HCT116 (cell line): ENCODE measurements around the gene MFSD1. TPM values are rescaled to one million over a fixed set of nuclear protein-coding genes. Genes with fewer than 3 reads are reported as not detected.

Source experiments
- ATAC-seq: fragments of 200-7000 bp; cut with Tn5 transposase; 2 replicates; pipeline ENCODE4 v1.9.1; 2020; ENCODE audit warnings: mild to moderate bottlenecking, moderate library complexity
- BruUV-seq: library from RNA; stranded (reverse); fragments of 400-500 nt; replicated peaks from 2 replicates; lab custom pipeline; 2021; lab: Mats Ljungman, UMichigan
- CTCF ChIA-PET: fragments of 300-600 bp; sonication (Branson Sonifier 250); formaldehyde crosslinking; loops from one replicate; lab custom pipeline; 2021; ENCODE audit warnings: antibody characterized with exemption; lab: Charles Lee
- POLR2A ChIA-PET: fragments of 300-600, 350-600 bp; sonication (Branson Sonifier 250); formaldehyde crosslinking; loops from one replicate; lab custom pipeline; 2021; ENCODE audit warnings: antibody characterized with exemption; lab: Charles Lee
- RAD21 ChIA-PET, 2 experiments: fragments of 300-600 bp; sonication (Branson Sonifier 250); formaldehyde crosslinking; loops; one replicate each; lab custom pipeline; 2023; ENCODE audit warnings: low total read pairs in 2 of 2; ENCODE audit not compliant: uncharacterized antibody in 2 of 2, unreplicated experiment in 2 of 2, low non-redundant PET in 1 of 2; lab: Charles Lee
- DNase-seq: peaks from one replicate; pipeline ENCODE4 v3.0.0-alpha.2; 2010; ENCODE audit warnings: low read depth, low spot score
- H2AFZ ChIP-seq: fragments of 200-600 bp; shearing (Covaris generic), sonication (generic); 2 replicates; pipeline ENCODE4 v1.6.1; 2017; ENCODE audit warnings: low read depth, mixed run types, mixed read lengths, antibody characterized with exemption, low read length; ENCODE audit not compliant: poor library complexity, severe bottlenecking
- H3K27ac ChIP-seq: 2 replicates; pipeline ENCODE4 v1.5.1; 2012; ENCODE audit warnings: low read depth, low read length
- H3K27me3 ChIP-seq: fragments of 200-600 bp; sonication (generic); 2 replicates; pipeline ENCODE4 v1.6.1; 2016; ENCODE audit warnings: mixed run types, low read length, mixed read lengths; ENCODE audit not compliant: insufficient read depth
- H3K36me3 ChIP-seq, 2 experiments: fragments of 200-500 bp in 1 of 2; fragments of 200-600 bp in 1 of 2; sonication (Bioruptor generic) in 1 of 2; sonication (generic) in 1 of 2; 2 replicates each; pipeline versions ENCODE4 v1.5.1 to v1.6.1; 2014 to 2016; ENCODE audit warnings: low read length in 2 of 2, inconsistent platforms in 1 of 2, mixed read lengths in 1 of 2, mixed run types in 1 of 2; ENCODE audit not compliant: insufficient read depth in 2 of 2, control insufficient read depth in 1 of 2
- H3K4me1 ChIP-seq, 2 experiments: fragments of 200-600 bp in 1 of 2; sonication (generic) in 1 of 2; 2 replicates each; pipeline versions ENCODE4 v1.5.1 to v1.6.1; 2012 to 2017; ENCODE audit warnings: low read length in 2 of 2, inconsistent platforms in 1 of 2, mild to moderate bottlenecking in 1 of 2, mixed read lengths in 1 of 2, mixed run types in 1 of 2, moderate library complexity in 1 of 2; ENCODE audit not compliant: insufficient read depth in 2 of 2, control insufficient read depth in 1 of 2
- H3K4me2 ChIP-seq: fragments of 200-600 bp; sonication (generic); 2 replicates; pipeline ENCODE4 v1.6.1; 2017; ENCODE audit warnings: mixed run types, low read length, mixed read lengths
- H3K4me3 ChIP-seq, 2 experiments: fragments of 200-600 bp in 1 of 2; sonication (generic) in 1 of 2; replicated peaks in 1 of 2; 2 replicates each; pipeline ENCODE4 v1.5.1; 2011 to 2016; ENCODE audit warnings: low read length in 2 of 2, control low read depth in 1 of 2, low read depth in 1 of 2, mild to moderate bottlenecking in 1 of 2, mixed read lengths in 1 of 2, mixed run types in 1 of 2
- H3K79me2 ChIP-seq: fragments of 200-600 bp; sonication (generic); 2 replicates; pipeline ENCODE4 v1.6.1; 2017; ENCODE audit warnings: mild to moderate bottlenecking, mixed run types, low read length, moderate library complexity, mixed read lengths; ENCODE audit not compliant: insufficient read depth
- H3K9ac ChIP-seq: fragments of 200-600 bp; sonication (generic); 2 replicates; pipeline ENCODE4 v1.6.1; 2016; ENCODE audit warnings: low read length, mixed read lengths
- H3K9me2 ChIP-seq: fragments of 200-600 bp; sonication (generic), shearing (Covaris generic); 2 replicates; pipeline ENCODE4 v1.6.1; 2017; ENCODE audit warnings: mixed run types, mild to moderate bottlenecking, moderate library complexity; ENCODE audit not compliant: insufficient read depth
- H3K9me3 ChIP-seq, 2 experiments: fragments of 200-500 bp in 1 of 2; fragments of 200-600 bp in 1 of 2; sonication (Bioruptor generic) in 1 of 2; sonication (generic) in 1 of 2; 2 replicates each; pipeline ENCODE4 v1.6.1; 2014 to 2017; ENCODE audit warnings: low read length in 2 of 2, mixed read lengths in 2 of 2, inconsistent platforms in 1 of 2, low read depth in 1 of 2, mild to moderate bottlenecking in 1 of 2, mixed run types in 1 of 2, moderate library complexity in 1 of 2; ENCODE audit not compliant: control insufficient read depth in 1 of 2, insufficient read depth in 1 of 2
- H4K20me1 ChIP-seq: fragments of 200-600 bp; sonication (generic), shearing (Covaris generic); 2 replicates; pipeline ENCODE4 v1.6.1; 2017; ENCODE audit warnings: mixed run types, mild to moderate bottlenecking, moderate library complexity; ENCODE audit not compliant: insufficient read depth
- CBX3 ChIP-seq: IDR thresholded peaks from 2 replicates; pipeline ENCODE4 v1.6.1; 2012; ENCODE audit warnings: low read depth
- CEBPB ChIP-seq: IDR thresholded peaks from 2 replicates; pipeline ENCODE4 v1.6.1; 2012; ENCODE audit warnings: low read depth
- ELF1 ChIP-seq: IDR thresholded peaks from 2 replicates; pipeline ENCODE4 v1.6.1; 2012; ENCODE audit warnings: low read depth, borderline replicate concordance
- EZH2 ChIP-seq: fragments of 200-600 bp; sonication (generic); IDR thresholded peaks from 2 replicates; pipeline ENCODE4 v1.6.1; 2017; ENCODE audit warnings: antibody characterized with exemption, mixed run types
- FOSL1 ChIP-seq: IDR thresholded peaks from 2 replicates; pipeline ENCODE4 v1.6.1; 2012; ENCODE audit warnings: low read depth
- JUND ChIP-seq: IDR thresholded peaks from 2 replicates; pipeline ENCODE4 v1.6.1; 2012
- POLR2AphosphoS5 ChIP-seq: IDR thresholded peaks from 2 replicates; pipeline ENCODE4 v1.6.1; 2011; ENCODE audit warnings: mild to moderate bottlenecking, low read depth, low read length, moderate library complexity
- RAD21 ChIP-seq: IDR thresholded peaks from 2 replicates; pipeline ENCODE4 v1.6.1; 2012; ENCODE audit warnings: low read depth, mild to moderate bottlenecking
- REST ChIP-seq: IDR thresholded peaks from 2 replicates; pipeline ENCODE4 v1.6.1; 2012; ENCODE audit warnings: low read depth
- TCF7L2 ChIP-seq: IDR thresholded peaks from 2 replicates; pipeline ENCODE4 v1.7.0; 2011; ENCODE audit warnings: borderline replicate concordance, inconsistent platforms; ENCODE audit not compliant: insufficient read depth, insufficient read length; ENCODE audit errors: extremely low read depth
- ZBTB33 ChIP-seq: IDR thresholded peaks from 2 replicates; pipeline ENCODE4 v1.6.1; 2011; ENCODE audit warnings: mild to moderate bottlenecking, low read length, moderate library complexity; ENCODE audit not compliant: insufficient replicate concordance; ENCODE audit errors: extremely low read depth
- ZFX ChIP-seq: fragments of 450-650 bp; IDR thresholded peaks from 2 replicates; pipeline ENCODE4 v1.6.1; 2017
- ZNF274 ChIP-seq: fragments of 200-500 bp; sonication (Bioruptor generic); IDR thresholded peaks from 2 replicates; pipeline ENCODE4 v1.6.1; 2014; ENCODE audit warnings: mild to moderate bottlenecking, low read depth, low read length, inconsistent platforms
- intact Hi-C: fragments of 100-400 bp; cut with micrococcal nuclease; formaldehyde crosslinking; loops from 2 replicates; pipeline ENCODE4 v1.10.0; 2022
- total RNA-seq: library from RNA; stranded (reverse); gene quantifications from one replicate; pipeline ENCODE4 v1.2.1, GENCODE V29; 2021; ENCODE audit not compliant: unreplicated experiment
- TF ChIP-seq, protein P1 (sequence below): IDR thresholded peaks from 2 replicates; pipeline ENCODE4 v1.6.1; 2012

The MFSD1 gene
- total RNA-seq, 1 experiment from 2014 or later, result 12.8 TPM

DNA sequence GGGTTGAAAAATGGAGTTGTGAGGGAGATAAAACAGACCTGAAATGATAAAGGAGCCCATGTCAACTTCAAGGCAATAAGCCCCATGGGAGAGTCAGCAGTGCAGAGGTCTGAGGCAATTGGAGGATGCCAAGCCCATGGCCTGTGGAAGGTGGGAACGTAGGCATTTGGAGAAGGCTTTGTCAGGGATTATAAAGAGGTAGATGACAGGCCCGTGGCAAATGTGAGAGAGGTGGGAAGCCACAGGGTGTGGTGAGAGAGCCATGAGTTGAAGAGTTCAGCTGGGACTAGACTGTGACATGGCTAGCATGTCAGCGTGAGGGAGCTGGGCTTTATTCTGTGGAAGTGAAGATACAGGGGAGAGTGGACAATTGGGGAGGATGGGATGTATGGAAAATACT lies 35.4 kb downstream of the MFSD1 start:
- no peak overlapping the region for H3K9ac ChIP-seq
- H3K4me2 ChIP-seq, result no peak overlapping the region
- intact Hi-C loops, result no loop called here
- no peak overlapping the region for H2AFZ ChIP-seq
- no TSS peak for BruUV-seq
- H3K9me2 ChIP-seq, result no peaks in the 10 kb centered on the region
- CTCF ChIA-PET, result no interaction called here
- DNase-seq (no peak), ATAC-seq (no peak)
- no peaks in the 10 kb centered on the region for H3K36me3 ChIP-seq
- H3K27ac ChIP-seq, result no peak overlapping the region
- no peak overlapping the region for H3K4me3 ChIP-seq
- RAD21 ChIA-PET, result no interaction called here
- no peaks in the 10 kb centered on the region for H3K9me3 ChIP-seq
- H4K20me1 ChIP-seq, result no peaks in the 10 kb centered on the region
- no peaks in the 10 kb centered on the region for H3K27me3 ChIP-seq
- H3K4me1 ChIP-seq, result no peaks in the 10 kb centered on the region
- POLR2A ChIA-PET, result no interaction called here
- H3K79me2 ChIP-seq, result no peaks in the 10 kb centered on the region
- TF ChIP-seq, protein P1, sequence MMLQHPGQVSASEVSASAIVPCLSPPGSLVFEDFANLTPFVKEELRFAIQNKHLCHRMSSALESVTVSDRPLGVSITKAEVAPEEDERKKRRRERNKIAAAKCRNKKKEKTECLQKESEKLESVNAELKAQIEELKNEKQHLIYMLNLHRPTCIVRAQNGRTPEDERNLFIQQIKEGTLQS, result no peak
- no peak for TF ChIP-seq ZNF274
- no peak for TF ChIP-seq CBX3
- TF ChIP-seq EZH2, result no peak
- TF ChIP-seq ELF1, result no peak
- no peak for TF ChIP-seq ZFX
- no peak for TF ChIP-seq REST
- no peak for TF ChIP-seq RAD21
- no peak for TF ChIP-seq ZBTB33
- TF ChIP-seq TCF7L2, result no peak
- TF ChIP-seq POLR2AphosphoS5, result no peak
- TF ChIP-seq CEBPB, result no peak
- TF ChIP-seq FOSL1, result no peak
- TF ChIP-seq JUND, result no peak
